Measurements from ENCODE around the gene CDH9.
A peak's percentile ranks its signal among the peaks of the same experiment; 100 is the strongest.
"Not testable (repeated sequence)": the region's sequence is repeated elsewhere in the genome, so short reads cannot be mapped to it uniquely, and the experiment has no call there.

The CDH9 gene

DNA sequence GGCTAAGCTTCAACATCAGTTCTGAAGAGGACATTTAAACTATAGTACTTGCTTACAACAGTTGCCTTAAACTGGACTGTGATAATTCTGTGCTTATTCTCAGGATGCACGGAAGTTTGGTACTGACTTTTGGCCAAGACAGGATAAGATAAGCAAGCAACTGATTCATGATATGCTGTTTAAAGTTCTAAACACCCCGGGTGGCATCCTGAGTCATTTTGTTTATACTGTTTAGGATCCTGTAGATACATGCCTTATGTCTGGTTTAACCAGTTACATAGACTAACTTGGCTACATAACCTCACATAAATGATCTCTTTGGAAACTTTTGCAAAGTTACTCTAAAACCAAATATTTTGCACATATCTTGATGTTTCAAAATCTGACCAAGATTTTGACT, 95.9 kb downstream of the CDH9 start:
- DNase-seq, result no peak

DNA sequence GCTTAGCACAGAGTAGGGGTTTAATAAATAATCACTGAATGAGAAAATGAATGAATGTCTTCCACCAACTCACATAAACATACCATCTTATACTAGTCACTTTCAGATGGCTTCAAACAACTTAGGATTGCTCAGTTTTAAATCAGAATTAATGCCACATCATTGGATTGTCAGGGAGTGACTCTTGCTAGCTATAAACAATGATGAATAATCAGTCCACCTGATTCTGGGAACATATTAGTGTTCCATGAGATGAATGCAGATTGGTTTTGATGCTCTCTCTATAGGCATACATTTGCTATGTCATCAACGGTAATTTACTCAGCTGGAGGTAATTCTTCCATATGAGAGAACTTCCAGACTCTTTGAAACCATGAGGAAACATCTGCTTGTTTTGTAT, 97.4 kb downstream of the CDH9 start:
- DNase-seq, result no peak

GRCh38 chr5:26932238-26932637, 106.1 kb downstream of the CDH9 start:
- DNase-seq, result no peak

GRCh38 chr5:26921439-26921838, 116.9 kb downstream of the CDH9 start:
- DNase-seq, result no peak

DNA sequence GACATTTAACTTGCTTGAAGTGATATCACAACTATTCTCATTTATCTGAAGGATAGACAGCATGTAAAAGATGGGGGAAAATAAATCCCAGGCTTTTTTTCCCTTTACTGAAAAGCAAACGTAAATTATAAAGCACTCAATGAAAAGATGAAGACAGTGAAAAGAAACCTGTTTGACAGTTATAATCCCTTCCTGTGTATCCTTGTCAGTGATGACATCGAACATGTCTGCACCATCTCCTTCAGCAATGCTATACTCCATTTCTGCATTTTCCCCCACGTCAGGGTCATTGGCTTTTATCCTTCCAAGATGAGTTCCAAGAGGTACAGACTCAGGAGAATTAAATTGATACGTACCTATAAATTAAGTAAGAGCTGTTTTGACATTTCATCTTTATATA, 134.9 kb downstream of the CDH9 start:
- no peak for DNase-seq

DNA sequence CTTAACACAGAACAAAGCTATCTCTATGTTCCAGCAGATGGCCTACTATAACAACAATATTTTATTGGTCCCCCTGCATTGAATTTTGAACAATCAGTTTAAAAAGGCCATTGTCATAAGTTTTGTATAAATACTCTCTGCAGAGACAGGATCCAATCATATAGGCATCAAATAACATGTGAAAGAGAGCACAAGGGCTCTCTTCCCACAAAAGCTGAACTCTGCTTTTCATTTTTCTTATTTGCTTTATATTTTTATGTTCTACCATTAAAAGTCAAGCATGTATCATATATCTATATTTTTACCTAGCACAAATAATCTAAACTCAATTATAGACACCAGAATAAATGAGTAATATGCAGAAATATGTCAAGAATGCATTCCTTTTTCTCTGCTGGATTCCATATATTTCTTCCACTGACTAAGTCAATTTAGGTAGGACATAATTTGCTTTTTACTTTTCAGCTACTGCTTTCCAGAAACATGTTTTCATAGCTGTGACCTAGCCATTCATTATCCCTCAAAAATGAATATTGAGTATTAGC, 143.6 kb downstream of the CDH9 start:
- DNase-seq, result peak; percentile 56

GRCh38 chr5:26893078-26893477, 145.3 kb downstream of the CDH9 start:
- DNase-seq, result no peak

GRCh38 chr5:26889815-26890214, 148.6 kb downstream of the CDH9 start:
- peak; percentile 84 for DNase-seq

DNA sequence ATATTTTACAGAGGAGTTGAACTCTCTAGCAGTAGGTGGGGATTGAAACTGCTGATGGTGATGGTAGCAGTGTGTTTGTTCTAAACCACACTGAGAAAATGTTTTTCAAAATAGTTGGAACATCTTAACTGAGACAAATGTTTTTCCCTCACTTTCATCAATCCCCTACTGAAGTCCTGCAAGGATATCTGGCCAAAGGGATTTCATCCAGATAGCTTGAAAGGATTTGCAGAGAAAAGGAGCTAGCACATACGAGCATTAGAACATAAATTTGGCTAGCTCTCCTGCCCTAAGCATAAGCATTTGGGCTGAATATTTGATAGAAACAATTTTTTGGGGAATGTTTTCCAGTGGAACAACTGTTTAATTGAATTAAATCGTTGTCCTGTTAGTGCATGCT, 153.9 kb downstream of the CDH9 start:
- no peak for DNase-seq

DNA sequence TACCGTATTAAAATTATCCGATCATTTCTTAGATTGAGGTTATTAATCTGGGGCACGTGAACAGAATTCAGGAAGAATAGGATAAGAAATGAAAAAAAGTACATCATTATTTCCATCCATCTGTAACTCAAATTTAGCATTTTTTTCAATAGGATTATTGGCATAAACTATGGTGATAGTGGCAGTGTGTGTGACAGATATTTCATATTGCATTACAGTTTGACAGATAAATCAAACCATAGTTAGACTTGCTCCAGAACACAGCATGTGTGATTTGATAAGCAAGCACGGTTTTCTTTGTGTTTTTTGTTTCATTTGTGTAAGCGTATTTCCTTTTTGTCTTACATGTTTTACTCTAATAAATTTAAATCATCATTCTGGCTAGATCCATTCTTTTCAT, 155.0 kb downstream of the CDH9 start:
- DNase-seq, result no peak

GRCh38 chr5:26881901-26882300, 156.5 kb downstream of the CDH9 start:
- DNase-seq, result no peak

GRCh38 chr5:26877154-26877553, 161.2 kb downstream of the CDH9 start:
- no peak for DNase-seq

- DNase-seq, result no peak
Observed at GRCh38 chr5:26872337-26872736, 166.0 kb downstream of the CDH9 start.

- no peak for DNase-seq
Observed at GRCh38 chr5:26869781-26870180, 168.6 kb downstream of the CDH9 start.

DNA sequence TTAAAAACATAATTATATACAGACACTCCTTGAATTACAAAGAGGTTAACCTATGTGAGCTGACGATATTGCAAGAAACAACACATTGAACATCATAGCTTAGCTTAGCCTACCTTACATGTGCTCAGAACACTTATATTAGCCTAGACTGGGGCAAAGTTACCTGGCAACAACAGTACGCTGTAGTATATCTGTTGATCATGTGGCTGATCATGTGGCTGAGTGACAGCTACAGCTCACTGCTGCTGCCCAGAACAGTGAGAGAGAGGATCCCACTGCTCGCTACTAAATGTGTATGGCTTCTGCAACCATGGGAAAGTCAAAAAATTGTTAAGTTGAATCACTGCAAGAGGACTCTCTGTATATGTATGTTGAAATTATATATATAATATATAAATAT, 169.9 kb downstream of the CDH9 start:
- DNase-seq, result no peak

GRCh38 chr5:26864061-26864460, 174.3 kb downstream of the CDH9 start:
- no peak for DNase-seq

- no peak for DNase-seq
Observed at GRCh38 chr5:26856238-26856637, 182.1 kb downstream of the CDH9 start.

DNA sequence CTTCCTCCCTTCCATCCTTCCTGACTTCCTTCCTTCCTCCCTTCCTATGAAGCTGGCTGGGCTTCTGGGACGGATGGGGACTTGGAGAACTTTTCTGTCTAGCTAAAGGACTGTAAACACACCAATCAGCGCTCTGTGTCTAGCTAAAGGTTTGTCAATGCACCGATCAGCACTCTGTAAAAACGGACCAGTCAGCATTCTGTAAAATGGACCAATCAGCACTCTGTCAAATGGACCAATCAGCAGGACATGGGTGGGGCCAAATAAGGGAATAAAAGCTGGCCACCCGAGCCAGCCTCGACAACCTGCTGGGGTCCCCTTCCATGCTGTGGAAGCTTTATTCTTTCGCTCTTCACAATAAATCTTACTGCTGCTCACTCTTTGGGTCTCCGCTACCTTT, 185.9 kb downstream of the CDH9 start:
- DNase-seq, result not testable (repeated sequence)

DNA sequence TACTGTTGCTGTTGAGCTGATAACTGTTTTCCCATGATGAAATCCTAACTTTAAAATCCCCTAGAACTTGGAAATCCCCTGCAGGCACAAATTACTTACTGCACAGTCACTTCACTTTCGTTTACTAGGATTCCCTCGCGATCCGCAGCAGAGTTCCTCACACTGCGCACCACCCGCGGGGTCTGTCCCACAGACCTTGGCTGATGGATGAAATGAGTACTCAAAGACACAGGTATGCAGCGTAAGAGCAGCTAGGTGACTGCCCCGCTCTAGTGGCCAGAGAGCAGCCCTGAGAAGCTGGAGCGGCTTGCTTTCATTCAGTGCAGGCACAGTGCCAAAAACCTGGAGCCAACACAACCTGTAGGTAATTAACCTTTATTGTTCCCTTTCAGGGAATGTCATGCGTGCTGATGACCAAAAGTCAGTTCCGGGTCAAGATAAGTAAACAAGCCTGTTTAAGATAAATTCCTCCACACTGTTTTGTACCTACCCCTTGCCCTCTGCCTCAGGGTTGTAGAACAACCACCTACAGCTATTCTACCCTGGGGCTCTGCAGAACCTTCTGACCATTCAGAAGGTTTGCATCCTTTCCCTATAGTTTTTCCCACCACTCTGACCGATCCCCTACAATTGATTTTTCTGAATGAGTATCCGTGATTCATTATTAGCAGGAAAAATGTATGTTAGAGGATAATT, 191.2 kb downstream of the CDH9 start:
- DNase-seq, result peak; percentile 75

GRCh38 chr5:26843677-26844076, 194.7 kb downstream of the CDH9 start:
- no peak for DNase-seq

- DNase-seq, result no peak
Observed at GRCh38 chr5:26833596-26833995, 204.8 kb downstream of the CDH9 start.

Measured in DMS153 (cell line).